GM18868 (cell line): Measurements from ENCODE around the gene PPHLN1.

Experiments used
- ATAC-seq: cut with Tn5 transposase; IDR thresholded peaks from one replicate; pipeline ENCODE4 v1.9.1; 2021; ENCODE audit warnings: mild to moderate bottlenecking, moderate library complexity; ENCODE audit not compliant: unreplicated experiment

PPHLN1 gene

GRCh38 chr12:42474391-42474790 is 148.4 kb downstream of the PPHLN1 start:
- no peak for ATAC-seq

GRCh38 chr12:42475106-42475505 is 149.1 kb downstream of the PPHLN1 start:
- ATAC-seq: peak; percentile 56

DNA sequence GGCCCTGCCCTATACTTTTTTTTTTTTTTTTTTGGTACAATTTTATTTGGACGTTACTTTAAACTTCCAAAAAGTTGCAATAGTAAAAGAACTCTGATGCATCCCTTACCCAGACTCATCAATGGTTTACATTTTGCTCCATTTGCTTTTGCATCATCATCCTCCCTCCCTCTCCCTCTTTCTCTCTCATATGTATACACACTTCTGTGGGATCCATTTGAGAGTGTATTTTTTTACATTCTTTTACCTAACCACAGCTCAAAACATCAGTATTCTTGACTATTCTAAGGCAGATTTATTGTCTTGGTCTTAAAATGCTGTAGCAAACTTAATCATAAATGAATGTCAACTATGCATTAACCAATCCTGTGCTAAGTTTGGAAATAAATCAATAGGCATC is 152.0 kb downstream of the PPHLN1 start:
- no peak for ATAC-seq

DNA sequence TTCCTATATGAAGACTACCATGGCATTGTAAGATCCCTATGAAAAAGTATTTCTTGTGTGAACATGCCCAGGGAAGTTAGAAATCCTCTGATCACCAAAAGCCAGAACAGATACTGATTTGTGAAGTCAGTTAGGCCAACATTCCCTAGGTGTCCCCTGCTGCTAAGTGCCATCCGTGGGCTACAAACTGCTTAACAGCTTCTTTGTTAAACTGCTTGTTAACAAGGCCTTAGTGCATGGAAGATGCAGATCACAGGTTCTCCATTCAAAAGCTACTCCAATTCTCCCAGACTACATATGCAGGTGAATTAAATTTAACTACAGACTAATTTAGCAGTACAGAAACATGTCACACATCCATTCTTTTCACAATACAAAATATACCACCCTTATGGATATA is 155.4 kb downstream of the PPHLN1 start:
- ATAC-seq: no peak

DNA sequence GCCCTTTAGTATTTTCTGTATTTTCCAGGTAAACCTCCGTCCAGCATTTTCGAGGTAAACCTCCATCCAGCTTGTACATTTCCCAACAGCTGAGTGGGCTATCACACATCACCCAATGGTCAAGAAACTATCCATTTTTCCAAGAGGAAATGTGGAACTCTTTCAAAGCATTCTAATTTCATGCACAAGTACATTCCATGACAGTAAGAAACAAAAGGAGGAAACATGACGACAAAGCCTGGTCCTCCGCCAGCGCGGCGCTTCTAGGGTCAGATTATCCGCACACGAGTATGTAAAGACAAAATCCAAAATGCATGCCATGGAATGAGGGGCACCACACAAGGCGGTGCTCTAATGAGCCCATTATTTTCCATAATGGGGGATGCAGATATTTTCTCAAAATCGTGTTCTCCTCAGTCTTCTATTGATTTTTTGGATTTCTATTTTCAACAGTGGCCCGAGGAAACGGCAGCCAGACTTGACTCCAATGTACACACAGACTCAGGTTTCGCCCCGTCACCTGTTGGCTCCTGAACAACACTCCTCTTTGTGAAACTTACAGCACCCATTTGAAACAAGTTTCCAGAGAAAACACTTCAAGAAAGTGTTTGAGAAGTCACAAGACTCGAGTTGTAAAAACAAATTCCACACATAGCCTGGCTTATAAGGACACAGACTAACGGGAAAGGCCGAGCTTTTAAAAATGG is 156.2 kb downstream of the PPHLN1 start:
- ATAC-seq: no peak

DNA sequence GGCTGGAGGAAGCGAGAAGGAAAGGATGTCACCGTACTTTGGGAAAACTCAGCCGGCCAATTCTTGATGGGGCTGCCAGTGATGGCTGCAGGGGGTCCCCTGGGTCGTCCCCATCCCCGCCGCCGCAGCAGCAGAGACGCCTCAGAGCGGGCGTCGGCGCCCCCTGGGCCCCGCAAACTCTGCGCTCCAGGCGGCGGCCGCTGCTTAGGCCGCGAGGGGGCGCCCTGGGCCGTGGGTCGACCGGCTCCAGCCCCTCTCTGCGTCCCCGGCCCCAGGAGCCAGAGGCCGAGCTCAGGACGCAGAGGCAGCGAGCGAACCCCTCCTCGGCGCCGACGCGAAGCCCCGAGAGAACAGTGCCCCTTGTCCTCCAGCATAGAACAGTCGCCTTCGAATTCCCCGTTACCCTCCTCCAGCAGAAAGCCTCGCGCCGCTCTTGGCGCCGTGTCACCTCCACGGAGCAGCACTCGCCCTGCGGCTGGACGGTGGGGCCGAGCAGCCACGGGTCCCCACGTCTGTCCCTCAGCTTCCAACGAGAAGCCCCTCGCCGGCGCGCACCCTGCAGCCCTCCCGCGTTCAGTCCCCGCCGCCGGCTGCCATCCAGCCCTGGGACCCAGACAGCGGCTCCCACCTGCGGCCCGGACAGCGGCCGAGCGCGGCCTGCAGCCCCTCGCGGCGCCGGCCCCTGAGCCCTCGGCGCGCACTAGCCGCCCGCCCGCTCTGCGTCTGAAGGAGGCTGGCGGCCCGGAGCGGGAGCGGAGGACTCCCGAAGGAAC is 157.0 kb downstream of the PPHLN1 start:
- peak; percentile 79 for ATAC-seq

DNA sequence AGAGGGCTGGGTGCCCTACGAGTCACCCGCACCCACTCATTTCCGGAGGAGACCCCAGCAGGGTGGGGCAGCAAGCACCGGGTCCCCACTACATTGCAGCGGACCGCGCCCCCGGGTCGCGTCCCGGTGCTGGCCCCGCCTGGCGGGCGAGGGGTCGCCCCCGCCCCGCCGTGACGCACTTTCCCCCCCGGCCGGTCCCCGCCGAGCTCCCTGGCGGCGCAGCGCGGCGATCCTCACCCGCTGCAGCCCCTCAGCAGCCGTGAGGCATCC is 157.5 kb downstream of the PPHLN1 start:
- peak; percentile 30 for ATAC-seq

- no peak for ATAC-seq
These were observed 159.0 kb downstream of the PPHLN1 start for GRCh38 chr12:42484996-42485395.

DNA sequence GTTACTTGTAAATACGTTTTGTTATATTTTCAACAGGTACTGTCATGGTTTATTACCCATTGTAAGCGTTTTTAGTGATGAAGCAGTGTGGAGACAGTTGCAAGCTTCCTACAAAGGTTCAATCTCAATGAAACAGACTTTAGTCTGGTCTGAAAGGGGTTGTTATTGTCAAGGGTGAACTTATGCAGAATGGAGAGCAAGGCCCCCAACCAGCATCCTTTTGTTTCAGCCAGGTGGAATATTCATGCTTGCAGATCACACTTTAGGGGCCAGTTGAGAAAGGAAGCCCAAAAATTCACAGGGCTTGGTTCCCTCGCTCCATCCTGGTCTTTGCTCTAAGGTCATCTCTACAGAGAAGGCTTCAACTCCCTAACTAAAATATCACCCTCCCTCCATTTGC is 159.9 kb downstream of the PPHLN1 start:
- no peak for ATAC-seq

GRCh38 chr12:42486407-42486806 is 160.4 kb downstream of the PPHLN1 start:
- no peak for ATAC-seq

- no peak for ATAC-seq
These were observed 164.4 kb downstream of the PPHLN1 start for GRCh38 chr12:42490261-42490842.
